Measurements from ENCODE around the gene PTPRD. TPM values are rescaled to one million over a fixed set of nuclear protein-coding genes. Genes with fewer than 3 reads are reported as not detected.

PTPRD gene
- total RNA-seq, 1 experiment from 2014 or later, result 70.1 TPM

DNA sequence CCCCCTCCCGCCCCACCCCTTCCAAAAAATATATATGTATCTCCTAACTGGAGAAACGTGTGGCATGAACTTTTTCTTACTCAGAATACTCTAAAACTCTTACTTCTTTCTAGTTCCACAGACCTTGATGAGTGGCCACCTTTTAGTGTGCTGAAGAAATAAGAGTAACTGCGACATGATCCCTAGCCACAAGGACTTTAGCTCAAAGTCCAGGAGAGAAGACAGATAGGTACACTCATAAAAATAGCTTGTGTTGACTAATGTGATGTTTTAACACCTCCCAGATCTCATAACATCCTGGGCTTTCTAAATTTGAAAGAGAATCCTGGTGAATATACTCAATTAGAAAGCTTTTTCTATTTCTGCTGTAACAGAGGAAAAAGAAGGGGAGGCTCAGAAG is 1808.2 kb downstream of the PTPRD start:
- POLR2A ChIA-PET, result no interaction called here
- Mint-ChIP-seq H3K27ac (ENCODE audit: unreplicated experiment) (no peak overlapping the region), H3K4me1 (ENCODE audit: low read depth, unreplicated experiment) (peaks cover 4% of the 10 kb centered on the region)

DNA sequence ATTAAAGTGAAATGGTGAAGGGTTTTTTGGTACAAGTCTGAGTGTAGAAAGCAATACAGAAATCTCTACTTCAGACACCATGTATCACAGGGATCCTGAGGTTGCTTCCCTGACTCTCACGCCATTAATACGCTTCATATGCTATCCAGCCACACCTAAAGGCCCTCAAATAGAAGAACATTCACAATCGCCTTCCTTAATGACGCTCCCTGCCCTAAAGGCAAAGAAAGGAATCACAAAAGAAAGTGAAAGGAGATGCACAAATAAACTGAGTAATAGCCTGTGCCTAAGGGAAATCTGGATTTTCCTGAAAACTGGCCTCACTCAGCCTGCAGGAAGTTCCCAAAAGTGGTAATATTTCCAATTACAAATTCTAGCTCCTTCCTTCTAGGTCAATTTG is 1810.6 kb downstream of the PTPRD start:
- H3K4me3 ChIP-seq (ENCODE audit: low read depth, low read length), result no peak overlapping the region
- no peaks in the 10 kb centered on the region for H3K36me3 ChIP-seq (ENCODE audit: control insufficient read depth, insufficient read depth, low read length)
- H3K4me1 ChIP-seq, result peaks cover 15% of the 10 kb centered on the region; the same call in 1 of the 2 replicates
- DNase-seq, result no peak
- no peaks in the 10 kb centered on the region for H3K27me3 Mint-ChIP-seq (ENCODE audit: insufficient read depth, unreplicated experiment)
- POLR2A ChIA-PET, result no interaction called here
- H3K9me3 Mint-ChIP-seq (ENCODE audit: unreplicated experiment), result no peaks in the 10 kb centered on the region
- H3K4me1 Mint-ChIP-seq (ENCODE audit: low read depth, unreplicated experiment), result peaks cover 11% of the 10 kb centered on the region
- no peak overlapping the region for H3K27ac Mint-ChIP-seq (ENCODE audit: unreplicated experiment)
- H3K27me3 ChIP-seq (replicated peaks; ENCODE audit: control insufficient read depth, insufficient read depth, low read length), result no peaks in the 10 kb centered on the region
- no peaks in the 10 kb centered on the region for H3K36me3 Mint-ChIP-seq (ENCODE audit: insufficient read depth, unreplicated experiment)
- TF ChIP-seq, protein P1, sequence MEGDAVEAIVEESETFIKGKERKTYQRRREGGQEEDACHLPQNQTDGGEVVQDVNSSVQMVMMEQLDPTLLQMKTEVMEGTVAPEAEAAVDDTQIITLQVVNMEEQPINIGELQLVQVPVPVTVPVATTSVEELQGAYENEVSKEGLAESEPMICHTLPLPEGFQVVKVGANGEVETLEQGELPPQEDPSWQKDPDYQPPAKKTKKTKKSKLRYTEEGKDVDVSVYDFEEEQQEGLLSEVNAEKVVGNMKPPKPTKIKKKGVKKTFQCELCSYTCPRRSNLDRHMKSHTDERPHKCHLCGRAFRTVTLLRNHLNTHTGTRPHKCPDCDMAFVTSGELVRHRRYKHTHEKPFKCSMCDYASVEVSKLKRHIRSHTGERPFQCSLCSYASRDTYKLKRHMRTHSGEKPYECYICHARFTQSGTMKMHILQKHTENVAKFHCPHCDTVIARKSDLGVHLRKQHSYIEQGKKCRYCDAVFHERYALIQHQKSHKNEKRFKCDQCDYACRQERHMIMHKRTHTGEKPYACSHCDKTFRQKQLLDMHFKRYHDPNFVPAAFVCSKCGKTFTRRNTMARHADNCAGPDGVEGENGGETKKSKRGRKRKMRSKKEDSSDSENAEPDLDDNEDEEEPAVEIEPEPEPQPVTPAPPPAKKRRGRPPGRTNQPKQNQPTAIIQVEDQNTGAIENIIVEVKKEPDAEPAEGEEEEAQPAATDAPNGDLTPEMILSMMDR (IDR thresholded peaks at IDR 0.05; ENCODE audit: insufficient read depth in 1 of 2, low read depth in 1 of 2, low read length in 1 of 2, severe bottlenecking in 1 of 2, unreplicated experiment in 1 of 2), result no peak
- H3K4me3 Mint-ChIP-seq (ENCODE audit: unreplicated experiment), result no peak overlapping the region
- intact Hi-C loops (cut with micrococcal nuclease; ENCODE audit: unreplicated experiment), result loop anchor here (5.0 kb wide), 1 partner anchor 55 kb away; no protein-coding TSS in a partner anchor
- no TSS peak for BruUV-seq (replicated peaks)
- H3K9me3 ChIP-seq, result no peaks in the 10 kb centered on the region
- CTCF ChIA-PET, result no interaction called here

More for the DNA sequence above, 1808.2 kb downstream of the PTPRD start:
- BruUV-seq (replicated peaks), result no TSS peak
- Mint-ChIP-seq H3K9me3 (ENCODE audit: unreplicated experiment) (no peaks in the 10 kb centered on the region), H3K36me3 (ENCODE audit: insufficient read depth, unreplicated experiment) (no peaks in the 10 kb centered on the region), H3K27me3 (ENCODE audit: insufficient read depth, unreplicated experiment) (no peaks in the 10 kb centered on the region), H3K4me3 (ENCODE audit: unreplicated experiment) (no peak overlapping the region)
- Histone ChIP-seq H3K27me3 (replicated peaks; ENCODE audit: control insufficient read depth, insufficient read depth, low read length) (no peaks in the 10 kb centered on the region), H3K36me3 (ENCODE audit: control insufficient read depth, insufficient read depth, low read length) (no peaks in the 10 kb centered on the region), H3K9me3 (no peaks in the 10 kb centered on the region), H3K4me1 (peaks cover 14% of the 10 kb centered on the region; the same call in 1 of the 2 replicates), H3K4me3 (ENCODE audit: low read depth, low read length) (no peak overlapping the region)
- CTCF ChIA-PET, result no interaction called here
- intact Hi-C loops (cut with micrococcal nuclease; ENCODE audit: unreplicated experiment), result loop anchor here (5.0 kb wide), 1 partner anchor 53 kb away; no protein-coding TSS in a partner anchor
- TF ChIP-seq, protein P1 (IDR thresholded peaks at IDR 0.05; ENCODE audit: insufficient read depth in 1 of 2, low read depth in 1 of 2, low read length in 1 of 2, severe bottlenecking in 1 of 2, unreplicated experiment in 1 of 2), result no peak
- DNase-seq, result peak in 1 of 2 experiments; percentile 11

DNA sequence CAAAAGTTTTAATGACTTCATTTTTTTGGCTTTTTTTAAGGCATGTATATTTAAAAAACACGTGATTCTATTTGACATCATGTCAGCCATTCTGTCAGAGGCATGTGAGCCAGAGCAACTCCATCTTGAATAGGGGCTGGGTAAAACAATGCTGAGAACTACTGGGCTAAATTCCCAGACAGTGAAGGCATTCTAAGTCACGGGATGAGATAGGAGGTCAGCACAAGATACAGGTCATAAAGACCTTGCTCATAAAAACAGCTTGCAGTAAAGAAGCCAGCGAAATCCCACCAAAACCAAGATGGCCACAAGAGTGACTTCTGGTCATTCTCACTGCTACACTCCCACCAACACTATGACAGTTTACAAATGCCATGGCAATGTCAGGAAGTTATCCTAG is 1812.6 kb downstream of the PTPRD start:
- H3K27ac Mint-ChIP-seq (ENCODE audit: unreplicated experiment), result no peak overlapping the region
- no peaks in the 10 kb centered on the region for H3K36me3 Mint-ChIP-seq (ENCODE audit: insufficient read depth, unreplicated experiment)
- no peak for DNase-seq
- Histone ChIP-seq H3K36me3 (ENCODE audit: control insufficient read depth, insufficient read depth, low read length) (no peaks in the 10 kb centered on the region), H3K4me3 (ENCODE audit: low read depth, low read length) (no peak overlapping the region), H3K4me1 (peaks cover 15% of the 10 kb centered on the region; the same call in 1 of the 2 replicates), H3K27me3 (replicated peaks; ENCODE audit: control insufficient read depth, insufficient read depth, low read length) (no peaks in the 10 kb centered on the region), H3K9me3 (no peaks in the 10 kb centered on the region)
- intact Hi-C loops (cut with micrococcal nuclease; ENCODE audit: unreplicated experiment), result loop anchor here (5.0 kb wide), 1 partner anchor 57 kb away; no protein-coding TSS in a partner anchor
- TF ChIP-seq, protein P1 (IDR thresholded peaks at IDR 0.05; ENCODE audit: insufficient read depth in 1 of 2, low read depth in 1 of 2, low read length in 1 of 2, severe bottlenecking in 1 of 2, unreplicated experiment in 1 of 2), result no peak
- no peaks in the 10 kb centered on the region for H3K9me3 Mint-ChIP-seq (ENCODE audit: unreplicated experiment)
- no TSS peak for BruUV-seq (replicated peaks)
- ChIA-PET CTCF (no interaction called here), POLR2A (no interaction called here)
- no peak overlapping the region for H3K4me3 Mint-ChIP-seq (ENCODE audit: unreplicated experiment)
- H3K27me3 Mint-ChIP-seq (ENCODE audit: insufficient read depth, unreplicated experiment), result no peaks in the 10 kb centered on the region
- peaks cover 11% of the 10 kb centered on the region for H3K4me1 Mint-ChIP-seq (ENCODE audit: low read depth, unreplicated experiment)
